CD8-positive, alpha-beta memory T cell (primary cell): ENCODE measurements around the gene PIEZO2. TPM values are rescaled to one million over a fixed set of nuclear protein-coding genes. Genes with fewer than 3 reads are reported as not detected.

ENCODE experiments used
- CTCF ChIA-PET: fragments of 350-600 bp; sonication (Branson Sonifier 250); formaldehyde crosslinking; loops from one replicate; lab custom pipeline; 2021; ENCODE audit warnings: antibody characterized with exemption; lab: Charles Lee
- POLR2A ChIA-PET: fragments of 350-600 bp; sonication (Branson Sonifier 250); formaldehyde crosslinking; loops from one replicate; lab custom pipeline; 2021; ENCODE audit warnings: antibody characterized with exemption; lab: Charles Lee
- DNase-seq, 5 donors: peaks; one replicate each; pipeline versions ENCODE4 v3.0.0 to v3.0.0-alpha.2; 2020 to 2022; ENCODE audit warnings: mixed read lengths in 1 of 5
- H3K27ac ChIP-seq: one replicate; pipeline ENCODE4 v1.7.0; 2013; ENCODE audit warnings: low read depth, mild to moderate bottlenecking, low read length, moderate library complexity
- H3K27me3 ChIP-seq: 2 replicates; pipeline ENCODE4 v1.7.0; 2013; ENCODE audit warnings: low read length, mild to moderate bottlenecking; ENCODE audit not compliant: insufficient read depth, poor library complexity, severe bottlenecking
- H3K36me3 ChIP-seq: 2 replicates; pipeline ENCODE4 v1.7.0; 2013; ENCODE audit warnings: mild to moderate bottlenecking, low read length, moderate library complexity; ENCODE audit not compliant: insufficient read depth
- H3K4me1 ChIP-seq: 2 replicates; pipeline ENCODE4 v1.7.0; 2013; ENCODE audit warnings: mild to moderate bottlenecking, low read length, moderate library complexity; ENCODE audit not compliant: insufficient read depth
- H3K4me3 ChIP-seq: 2 replicates; pipeline ENCODE4 v1.7.0; 2013; ENCODE audit warnings: mild to moderate bottlenecking, low read length
- H3K9me3 ChIP-seq: 2 replicates; pipeline ENCODE4 v1.7.0; 2013; ENCODE audit warnings: mild to moderate bottlenecking, low read length
- H3K27ac Mint-ChIP-seq, 8 donors: one replicate each; pipeline ENCODE4 v1.8.0; 2020 to 2021; ENCODE audit warnings: mixed read lengths in 8 of 8, mild to moderate bottlenecking in 6 of 8, inconsistent platforms in 3 of 8, moderate library complexity in 3 of 8
- H3K27me3 Mint-ChIP-seq, 2 donors: one replicate each; pipeline ENCODE4 v1.8.0; 2020 to 2021; ENCODE audit warnings: mixed read lengths in 2 of 2, mild to moderate bottlenecking in 1 of 2, moderate library complexity in 1 of 2
- H3K36me3 Mint-ChIP-seq, 3 donors: one replicate each; pipeline ENCODE4 v1.8.0; 2020 to 2021; ENCODE audit warnings: mixed read lengths in 3 of 3, inconsistent platforms in 1 of 3, mild to moderate bottlenecking in 1 of 3
- H3K4me1 Mint-ChIP-seq, 3 donors: one replicate each; pipeline ENCODE4 v1.8.0; 2020 to 2021; ENCODE audit warnings: mixed read lengths in 3 of 3, inconsistent platforms in 1 of 3, mild to moderate bottlenecking in 1 of 3
- H3K4me3 Mint-ChIP-seq, 7 donors: one replicate each; pipeline ENCODE4 v1.8.0; 2020 to 2021; ENCODE audit warnings: mixed read lengths in 7 of 7, mild to moderate bottlenecking in 6 of 7, moderate library complexity in 4 of 7, inconsistent platforms in 2 of 7
- H3K9me3 Mint-ChIP-seq, 5 donors: one replicate each; pipeline ENCODE4 v1.8.0; 2020 to 2022; ENCODE audit warnings: mixed read lengths in 5 of 5, mild to moderate bottlenecking in 3 of 5, moderate library complexity in 2 of 5, inconsistent platforms in 1 of 5
- polyA plus RNA-seq: library from polyadenylated mRNA; unstranded; fragments of 300-500 nt; fragmentation: Illumina TruSeq; gene quantifications from one replicate; pipeline ENCODE4 v1.2.3, GENCODE V29; 2021
- total RNA-seq, 2 experiments: library from RNA; stranded (reverse); gene quantifications; one replicate each; pipeline ENCODE4 v1.2.3, GENCODE V29; 2021

The PIEZO2 gene
- total and polyA plus RNA-seq, 3 experiments from 2014 or later = not detected

DNA sequence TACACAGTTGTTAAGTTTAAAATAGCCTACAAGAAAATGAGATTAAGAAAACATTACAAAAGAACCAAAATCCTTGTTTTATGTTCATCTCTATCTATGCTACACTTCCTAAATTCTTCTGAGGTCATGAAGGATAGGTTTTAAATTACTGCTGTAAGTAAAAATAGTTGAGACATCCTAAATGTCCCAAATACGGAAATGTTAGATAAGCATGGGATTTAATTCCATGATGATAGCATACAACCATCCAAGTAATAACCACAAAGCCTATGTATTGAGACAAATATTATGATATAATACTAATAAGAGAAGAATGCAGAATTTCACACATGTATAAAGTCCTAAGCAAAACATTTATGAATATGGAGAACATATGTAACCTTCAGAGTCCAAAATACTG, 34.1 kb downstream of the PIEZO2 start:
- CTCF ChIA-PET = no interaction called here
- no peaks in the 10 kb centered on the region for H3K4me1 ChIP-seq
- H3K9me3 Mint-ChIP-seq = peaks cover 0 to 6% (median 0%) of the 10 kb centered on the region in 5 donors
- H3K9me3 ChIP-seq = no peaks in the 10 kb centered on the region
- no peak overlapping the region for H3K27ac ChIP-seq
- no peaks in the 10 kb centered on the region for H3K36me3 ChIP-seq
- no peak for DNase-seq
- no peaks in the 10 kb centered on the region for H3K27me3 ChIP-seq
- H3K4me3 ChIP-seq = no peak overlapping the region
- H3K27ac Mint-ChIP-seq = no peak overlapping the region
- peaks cover 0 to 3% of the 10 kb centered on the region in 2 donors for H3K27me3 Mint-ChIP-seq
- POLR2A ChIA-PET = no interaction called here
- no peaks in the 10 kb centered on the region for H3K36me3 Mint-ChIP-seq
- H3K4me3 Mint-ChIP-seq = no peak overlapping the region
- no peaks in the 10 kb centered on the region for H3K4me1 Mint-ChIP-seq

DNA sequence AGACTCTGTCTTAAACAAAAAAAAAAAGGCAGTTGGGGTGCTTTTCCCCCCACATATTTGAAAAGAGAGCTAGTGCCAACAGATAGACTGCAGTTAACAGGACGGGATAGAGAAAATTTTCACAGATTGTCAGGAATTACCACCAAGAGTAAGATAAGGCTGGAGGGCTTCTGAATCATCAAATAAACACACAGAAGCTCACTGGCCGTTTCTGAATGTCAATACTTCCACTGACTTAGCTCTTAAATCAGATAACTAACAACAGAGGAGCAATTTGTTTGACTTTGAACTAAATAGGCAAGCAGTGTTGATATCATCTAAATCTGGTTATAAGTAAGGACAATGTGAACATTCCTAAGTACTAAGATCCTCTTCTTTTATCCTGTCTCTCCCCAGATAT, 34.7 kb downstream of the PIEZO2 start:
- H3K4me1 Mint-ChIP-seq = no peaks in the 10 kb centered on the region
- H3K27ac Mint-ChIP-seq = no peak overlapping the region
- Histone ChIP-seq H3K27me3 (no peaks in the 10 kb centered on the region), H3K36me3 (no peaks in the 10 kb centered on the region), H3K4me1 (no peaks in the 10 kb centered on the region), H3K4me3 (no peak overlapping the region), H3K27ac (no peak overlapping the region), H3K9me3 (no peaks in the 10 kb centered on the region)
- no peaks in the 10 kb centered on the region for H3K36me3 Mint-ChIP-seq
- H3K4me3 Mint-ChIP-seq = no peak overlapping the region
- H3K27me3 Mint-ChIP-seq = peaks cover 0 to 3% of the 10 kb centered on the region in 2 donors
- CTCF ChIA-PET = no interaction called here
- peaks cover 0 to 6% (median 0%) of the 10 kb centered on the region in 5 donors for H3K9me3 Mint-ChIP-seq
- no peak for DNase-seq
- POLR2A ChIA-PET = no interaction called here

DNA sequence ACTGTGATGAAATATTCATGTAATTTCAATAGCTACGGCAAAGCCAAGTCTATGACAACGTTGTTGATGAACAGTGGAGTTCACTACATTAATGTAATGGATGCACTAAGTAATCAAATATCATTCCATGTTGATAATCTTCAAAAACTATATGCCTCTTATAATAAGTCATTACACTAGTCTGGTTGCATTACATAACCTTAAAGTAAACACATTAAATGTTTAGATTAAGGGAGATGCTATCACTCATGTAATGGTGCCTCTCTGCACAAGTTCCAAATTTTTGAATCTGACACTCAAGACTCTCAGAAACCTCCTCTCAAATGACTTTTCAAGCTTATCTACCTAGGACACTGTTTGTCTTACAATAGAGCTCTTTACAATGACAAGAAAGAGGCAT, 35.4 kb downstream of the PIEZO2 start:
- H3K27ac Mint-ChIP-seq = no peak overlapping the region
- H3K27me3 ChIP-seq = no peaks in the 10 kb centered on the region
- peaks cover 0 to 3% of the 10 kb centered on the region in 2 donors for H3K27me3 Mint-ChIP-seq
- no peak for DNase-seq
- H3K4me3 ChIP-seq = no peak overlapping the region
- H3K4me1 ChIP-seq = no peaks in the 10 kb centered on the region
- no peak overlapping the region for H3K27ac ChIP-seq
- no peaks in the 10 kb centered on the region for H3K9me3 ChIP-seq
- H3K9me3 Mint-ChIP-seq = peaks cover 0 to 6% (median 0%) of the 10 kb centered on the region in 5 donors
- POLR2A ChIA-PET = no interaction called here
- CTCF ChIA-PET = no interaction called here
- H3K36me3 Mint-ChIP-seq = no peaks in the 10 kb centered on the region
- no peaks in the 10 kb centered on the region for H3K36me3 ChIP-seq
- no peaks in the 10 kb centered on the region for H3K4me1 Mint-ChIP-seq
- H3K4me3 Mint-ChIP-seq = no peak overlapping the region

DNA sequence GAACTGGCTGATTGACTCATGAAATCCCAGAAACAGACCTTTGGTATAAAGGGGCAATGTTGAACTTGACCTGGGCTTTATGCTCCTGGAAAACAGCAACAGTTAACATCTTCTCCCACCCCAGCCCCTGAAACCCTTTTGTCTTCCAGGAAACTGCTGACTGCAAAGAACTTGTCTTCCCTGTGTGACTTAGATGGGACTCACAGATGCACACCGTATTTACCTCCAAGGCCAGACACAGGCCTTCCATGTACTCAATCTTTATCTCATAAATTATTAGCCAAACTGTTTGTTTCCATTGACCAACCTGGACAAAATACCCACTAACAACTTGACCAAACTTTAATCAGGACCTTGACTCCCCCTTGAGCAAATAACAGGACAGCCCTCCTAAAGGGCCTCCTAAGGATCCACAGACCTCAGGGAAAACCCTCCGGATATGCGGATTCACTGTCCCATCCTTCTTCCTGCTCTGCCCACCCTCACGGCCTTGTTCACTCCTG, 36.3 kb downstream of the PIEZO2 start:
- no peak for DNase-seq
- H3K9me3 ChIP-seq = no peaks in the 10 kb centered on the region
- H3K4me3 Mint-ChIP-seq = no peak overlapping the region
- POLR2A ChIA-PET = no interaction called here
- H3K27me3 Mint-ChIP-seq = peaks cover 0 to 3% of the 10 kb centered on the region in 2 donors
- no peak overlapping the region for H3K27ac ChIP-seq
- H3K4me1 ChIP-seq = no peaks in the 10 kb centered on the region
- no peaks in the 10 kb centered on the region for H3K36me3 ChIP-seq
- H3K9me3 Mint-ChIP-seq = peaks cover 0 to 6% (median 0%) of the 10 kb centered on the region in 5 donors
- no peaks in the 10 kb centered on the region for H3K36me3 Mint-ChIP-seq
- H3K27me3 ChIP-seq = no peaks in the 10 kb centered on the region
- no peak overlapping the region for H3K27ac Mint-ChIP-seq
- H3K4me1 Mint-ChIP-seq = no peaks in the 10 kb centered on the region
- H3K4me3 ChIP-seq = no peak overlapping the region
- CTCF ChIA-PET = no interaction called here

DNA sequence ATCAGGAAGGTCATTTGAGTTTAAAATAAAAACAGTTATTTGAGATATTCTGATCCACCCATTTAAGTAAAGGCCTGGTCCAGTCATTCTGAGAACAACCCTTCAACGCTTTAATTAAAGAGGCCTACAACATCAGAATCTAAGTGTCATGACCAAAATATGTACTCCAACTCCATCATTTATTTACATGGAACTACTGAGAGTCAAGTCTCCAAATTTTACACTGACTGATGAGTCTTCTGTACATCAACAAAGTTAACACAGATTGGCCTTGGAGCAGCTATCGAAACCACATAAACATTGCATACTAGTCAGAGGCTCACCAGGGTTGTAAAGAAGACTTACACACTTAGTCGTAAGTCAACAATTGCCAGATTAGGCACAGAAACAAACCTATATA, 37.1 kb downstream of the PIEZO2 start:
- ChIA-PET CTCF (no interaction called here), POLR2A (no interaction called here)
- peaks cover 0 to 6% (median 0%) of the 10 kb centered on the region in 5 donors for H3K9me3 Mint-ChIP-seq
- H3K4me3 Mint-ChIP-seq = no peak overlapping the region
- H3K27me3 Mint-ChIP-seq = peaks cover 0 to 3% of the 10 kb centered on the region in 2 donors
- Histone ChIP-seq H3K27ac (no peak overlapping the region), H3K9me3 (no peaks in the 10 kb centered on the region), H3K4me3 (no peak overlapping the region), H3K4me1 (no peaks in the 10 kb centered on the region), H3K36me3 (no peaks in the 10 kb centered on the region), H3K27me3 (no peaks in the 10 kb centered on the region)
- no peaks in the 10 kb centered on the region for H3K4me1 Mint-ChIP-seq
- no peak for DNase-seq
- H3K36me3 Mint-ChIP-seq = no peaks in the 10 kb centered on the region
- no peak overlapping the region for H3K27ac Mint-ChIP-seq

DNA sequence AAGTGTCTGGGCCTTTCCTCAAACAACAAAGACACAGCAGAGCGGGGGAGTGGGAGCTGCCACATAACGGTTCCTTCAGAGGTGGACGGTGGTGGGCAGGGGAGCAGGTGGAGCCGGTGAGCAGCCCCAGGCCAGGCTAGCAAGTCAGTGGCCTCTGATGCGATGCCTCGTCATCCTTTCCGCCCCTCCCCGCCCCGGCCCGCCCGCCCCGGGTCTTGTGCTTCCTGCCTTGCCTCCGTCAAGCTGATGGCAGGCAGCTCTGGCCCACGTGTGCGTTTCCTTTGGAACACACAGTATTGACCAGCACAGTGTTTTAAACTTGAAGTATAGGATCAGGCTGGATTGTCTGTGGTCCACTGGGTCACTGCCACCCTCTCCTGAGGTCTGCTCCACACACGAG, 38.9 kb downstream of the PIEZO2 start:
- DNase-seq = no peak
- H3K4me3 ChIP-seq = no peak overlapping the region
- ChIA-PET POLR2A (no interaction called here), CTCF (no interaction called here)
- H3K9me3 ChIP-seq = no peaks in the 10 kb centered on the region
- no peak overlapping the region for H3K27ac Mint-ChIP-seq
- H3K27me3 Mint-ChIP-seq = peaks cover 0 to 3% of the 10 kb centered on the region in 2 donors
- no peak overlapping the region for H3K4me3 Mint-ChIP-seq
- peaks cover 0 to 6% (median 0%) of the 10 kb centered on the region in 5 donors for H3K9me3 Mint-ChIP-seq
- no peaks in the 10 kb centered on the region for H3K36me3 Mint-ChIP-seq
- H3K27me3 ChIP-seq = no peaks in the 10 kb centered on the region
- no peaks in the 10 kb centered on the region for H3K4me1 ChIP-seq
- no peaks in the 10 kb centered on the region for H3K36me3 ChIP-seq
- no peak overlapping the region for H3K27ac ChIP-seq
- no peaks in the 10 kb centered on the region for H3K4me1 Mint-ChIP-seq

DNA sequence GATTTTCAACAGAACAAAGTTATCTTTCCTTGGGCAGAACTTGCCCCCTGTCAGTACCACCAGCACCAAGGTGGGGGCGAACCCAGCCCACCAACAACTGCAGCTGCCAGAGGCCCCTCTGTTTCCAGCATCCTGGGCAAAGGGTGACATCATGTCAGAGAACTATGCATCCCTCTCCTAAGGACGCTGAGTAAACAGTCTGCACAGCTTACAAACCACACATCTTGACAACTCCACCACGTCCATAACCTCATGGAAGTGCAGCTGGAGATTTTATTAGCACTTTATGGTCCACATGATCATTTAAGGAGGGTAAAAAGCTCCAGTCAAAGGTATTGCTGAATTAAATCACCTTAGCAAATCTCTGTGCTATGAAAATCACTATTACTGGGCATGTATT, 40.4 kb downstream of the PIEZO2 start:
- Histone ChIP-seq H3K4me1 (no peaks in the 10 kb centered on the region), H3K4me3 (no peak overlapping the region), H3K36me3 (no peaks in the 10 kb centered on the region), H3K9me3 (no peaks in the 10 kb centered on the region), H3K27ac (no peak overlapping the region), H3K27me3 (no peaks in the 10 kb centered on the region)
- Mint-ChIP-seq H3K4me3 (no peak overlapping the region), H3K27ac (no peak overlapping the region), H3K36me3 (no peaks in the 10 kb centered on the region), H3K9me3 (peaks cover 0 to 6% (median 0%) of the 10 kb centered on the region in 5 donors), H3K4me1 (no peaks in the 10 kb centered on the region), H3K27me3 (peaks cover 0 to 2% of the 10 kb centered on the region in 2 donors)
- ChIA-PET CTCF (no interaction called here), POLR2A (no interaction called here)
- no peak for DNase-seq

DNA sequence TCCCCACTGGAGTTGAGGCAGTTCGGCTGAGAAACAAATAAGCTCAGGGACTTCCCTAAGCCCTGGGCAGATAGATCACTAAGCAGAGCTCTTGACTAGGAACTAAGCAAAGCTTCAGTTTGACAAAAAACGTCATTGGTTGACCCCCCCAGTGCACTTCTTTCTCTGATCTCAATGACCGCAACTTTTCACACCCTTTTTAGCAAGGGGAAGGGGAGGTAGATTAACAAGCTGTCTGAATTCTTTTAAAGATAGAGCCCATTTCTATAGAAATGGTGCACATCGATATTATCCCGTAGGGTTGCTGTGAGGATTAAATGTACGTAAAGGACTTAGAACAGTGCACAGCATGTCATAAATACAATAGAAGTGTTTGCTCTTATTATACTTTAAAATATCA, 42.5 kb downstream of the PIEZO2 start:
- POLR2A ChIA-PET = no interaction called here
- no peaks in the 10 kb centered on the region for H3K27me3 ChIP-seq
- Mint-ChIP-seq H3K4me3 (no peak overlapping the region), H3K36me3 (no peaks in the 10 kb centered on the region), H3K4me1 (no peaks in the 10 kb centered on the region), H3K9me3 (no peaks in the 10 kb centered on the region), H3K27me3 (no peaks in the 10 kb centered on the region), H3K27ac (no peak overlapping the region)
- no peaks in the 10 kb centered on the region for H3K9me3 ChIP-seq
- H3K36me3 ChIP-seq = no peaks in the 10 kb centered on the region
- no peak overlapping the region for H3K27ac ChIP-seq
- CTCF ChIA-PET = no interaction called here
- H3K4me3 ChIP-seq = no peak overlapping the region
- H3K4me1 ChIP-seq = no peaks in the 10 kb centered on the region
- no peak for DNase-seq

DNA sequence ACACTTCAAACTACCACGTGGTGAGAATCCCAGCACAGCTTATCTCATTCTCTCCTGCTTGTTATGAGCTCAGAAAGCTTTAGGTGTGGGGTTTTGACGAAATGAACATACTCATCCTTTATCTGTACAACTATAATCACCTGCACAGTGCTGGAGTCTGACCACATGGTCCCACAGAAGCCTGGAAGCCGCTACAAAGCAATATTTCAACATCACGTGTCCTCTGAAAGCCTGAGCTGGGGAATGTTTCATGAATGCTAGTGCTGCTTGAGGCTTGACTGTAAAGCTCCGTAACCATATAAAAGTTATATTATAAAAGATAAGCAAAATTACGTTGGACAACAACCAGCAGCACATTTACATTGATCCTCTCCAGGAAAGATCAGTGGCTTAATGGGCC, 43.9 kb downstream of the PIEZO2 start:
- ChIA-PET POLR2A (no interaction called here), CTCF (no interaction called here)
- Mint-ChIP-seq H3K36me3 (no peaks in the 10 kb centered on the region), H3K9me3 (no peaks in the 10 kb centered on the region), H3K4me1 (no peaks in the 10 kb centered on the region), H3K27me3 (no peaks in the 10 kb centered on the region), H3K4me3 (no peak overlapping the region), H3K27ac (no peak overlapping the region)
- no peak overlapping the region for H3K4me3 ChIP-seq
- H3K27me3 ChIP-seq = no peaks in the 10 kb centered on the region
- no peaks in the 10 kb centered on the region for H3K9me3 ChIP-seq
- DNase-seq = no peak
- H3K36me3 ChIP-seq = no peaks in the 10 kb centered on the region
- no peak overlapping the region for H3K27ac ChIP-seq
- no peaks in the 10 kb centered on the region for H3K4me1 ChIP-seq
